ENCODE data around the gene RP9.

DNA sequence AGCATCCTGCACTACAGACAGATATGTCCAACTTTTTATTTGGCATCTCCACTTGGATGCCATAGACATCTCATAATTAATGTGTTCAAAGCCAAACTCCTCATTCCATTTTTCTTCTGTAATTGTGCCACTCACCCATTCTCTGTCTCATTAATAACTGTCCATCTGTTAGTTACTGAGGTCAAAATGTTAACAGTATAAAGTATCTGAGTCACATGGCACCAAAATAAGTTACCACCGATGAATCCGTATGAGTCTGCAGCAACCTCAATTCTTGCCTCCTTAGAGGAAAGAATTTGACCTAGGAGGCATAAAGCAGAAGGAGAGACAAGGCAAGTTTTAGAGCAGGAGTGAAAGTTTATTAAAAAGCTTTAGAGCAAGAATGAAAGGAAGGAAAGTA, 30.1 kb downstream of the RP9 start:
- TF ChIP-seq, protein P1, sequence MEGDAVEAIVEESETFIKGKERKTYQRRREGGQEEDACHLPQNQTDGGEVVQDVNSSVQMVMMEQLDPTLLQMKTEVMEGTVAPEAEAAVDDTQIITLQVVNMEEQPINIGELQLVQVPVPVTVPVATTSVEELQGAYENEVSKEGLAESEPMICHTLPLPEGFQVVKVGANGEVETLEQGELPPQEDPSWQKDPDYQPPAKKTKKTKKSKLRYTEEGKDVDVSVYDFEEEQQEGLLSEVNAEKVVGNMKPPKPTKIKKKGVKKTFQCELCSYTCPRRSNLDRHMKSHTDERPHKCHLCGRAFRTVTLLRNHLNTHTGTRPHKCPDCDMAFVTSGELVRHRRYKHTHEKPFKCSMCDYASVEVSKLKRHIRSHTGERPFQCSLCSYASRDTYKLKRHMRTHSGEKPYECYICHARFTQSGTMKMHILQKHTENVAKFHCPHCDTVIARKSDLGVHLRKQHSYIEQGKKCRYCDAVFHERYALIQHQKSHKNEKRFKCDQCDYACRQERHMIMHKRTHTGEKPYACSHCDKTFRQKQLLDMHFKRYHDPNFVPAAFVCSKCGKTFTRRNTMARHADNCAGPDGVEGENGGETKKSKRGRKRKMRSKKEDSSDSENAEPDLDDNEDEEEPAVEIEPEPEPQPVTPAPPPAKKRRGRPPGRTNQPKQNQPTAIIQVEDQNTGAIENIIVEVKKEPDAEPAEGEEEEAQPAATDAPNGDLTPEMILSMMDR (IDR thresholded peaks at IDR 0.05 in 2 of 3, conservative IDR thresholded peaks at IDR 0.05 in 1 of 3; ENCODE audit: insufficient read depth in 2 of 3, low read depth in 1 of 3, low read length in 3 of 3), result no peak
- TF ChIP-seq TAF1 (IDR thresholded peaks at IDR 0.05; ENCODE audit: control insufficient read depth, extremely low read depth, insufficient read depth, low read length, severe bottlenecking), result no peak
